ENCODE measurements around the gene FN1. TPM values are rescaled to one million over a fixed set of nuclear protein-coding genes. Genes with fewer than 3 reads are reported as not detected.

Gene FN1
- total RNA-seq, 1 experiment from 2014 or later, result 39.4 TPM

- Histone ChIP-seq H3K27me3 (ENCODE audit: insufficient read depth, low read depth) (no peaks in the 10 kb centered on the region), H3F3A (ENCODE audit: insufficient read depth, low read depth) (no peaks in the 10 kb centered on the region), H3K4me1 (replicated peaks; ENCODE audit: insufficient read depth) (no peaks in the 10 kb centered on the region), H3K79me2 (ENCODE audit: low read depth) (no peaks in the 10 kb centered on the region), H3K27ac (no peak overlapping the region), H3K4me3 (no peak overlapping the region), H3K9me3 (ENCODE audit: insufficient read depth, low read depth) (no peaks in the 10 kb centered on the region), H3K36me3 (ENCODE audit: low read depth) (no peaks in the 10 kb centered on the region), H3K4me2 (no peak overlapping the region), H2AFZ (no peak overlapping the region), H3K9me2 (ENCODE audit: insufficient read depth) (peaks cover 3% of the 10 kb centered on the region; the same call in 1 of the 2 replicates), H4K20me1 (ENCODE audit: insufficient read depth) (no peaks in the 10 kb centered on the region)
- TF ChIP-seq CTCF (conservative IDR thresholded peaks at IDR 0.05), result no peak
- no peak for TF ChIP-seq EZH2 (IDR thresholded peaks at IDR 0.05; ENCODE audit: low read depth)
- intact Hi-C loops (cut with micrococcal nuclease; ENCODE audit: unreplicated experiment), result no loop called here
- POLR2A ChIA-PET (ENCODE audit: unreplicated experiment), result no interaction called here
- CTCF ChIA-PET, result no interaction called here
- DNase-seq, result no peak
- no TSS peak for BruUV-seq (replicated peaks)
These were observed 55.2 kb downstream of the FN1 start for GRCh38 chr2:215380699-215381098.

DNA sequence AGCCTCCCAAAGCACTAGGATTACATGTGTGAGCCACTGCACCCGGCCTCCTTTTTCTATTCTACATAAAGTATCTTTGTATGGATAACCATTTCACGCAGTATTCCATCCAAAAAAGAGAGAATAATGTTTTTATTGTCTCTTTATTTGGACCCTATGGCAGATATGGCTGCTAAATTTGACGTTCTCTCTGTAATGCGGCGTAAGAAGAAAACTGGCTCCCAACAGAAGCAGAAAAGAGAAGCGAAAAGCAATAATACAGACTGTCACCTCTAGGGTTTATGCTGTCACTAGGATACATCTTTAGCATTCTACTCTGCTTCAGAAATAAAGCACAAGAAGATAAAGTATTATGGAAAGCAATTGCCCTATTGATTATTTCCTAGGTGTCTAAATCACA, 55.9 kb downstream of the FN1 start:
- no peak for DNase-seq
- no peaks in the 10 kb centered on the region for H3K79me2 ChIP-seq (ENCODE audit: low read depth)
- TF ChIP-seq EZH2 (IDR thresholded peaks at IDR 0.05; ENCODE audit: low read depth), result no peak
- TF ChIP-seq CTCF (conservative IDR thresholded peaks at IDR 0.05), result no peak
- H3K36me3 ChIP-seq (ENCODE audit: low read depth), result no peaks in the 10 kb centered on the region
- CTCF ChIA-PET, result no interaction called here
- H3K27ac ChIP-seq, result no peak overlapping the region
- H3K9me2 ChIP-seq (ENCODE audit: insufficient read depth), result peaks cover 3% of the 10 kb centered on the region; the same call in 1 of the 2 replicates
- H3K4me3 ChIP-seq, result no peak overlapping the region
- H3F3A ChIP-seq (ENCODE audit: insufficient read depth, low read depth), result no peaks in the 10 kb centered on the region
- no TSS peak for BruUV-seq (replicated peaks)
- H4K20me1 ChIP-seq (ENCODE audit: insufficient read depth), result no peaks in the 10 kb centered on the region
- no peaks in the 10 kb centered on the region for H3K4me1 ChIP-seq (replicated peaks; ENCODE audit: insufficient read depth)
- intact Hi-C loops (cut with micrococcal nuclease; ENCODE audit: unreplicated experiment), result no loop called here
- H2AFZ ChIP-seq, result no peak overlapping the region
- H3K9me3 ChIP-seq (ENCODE audit: insufficient read depth, low read depth), result no peaks in the 10 kb centered on the region
- H3K27me3 ChIP-seq (ENCODE audit: insufficient read depth, low read depth), result no peaks in the 10 kb centered on the region
- H3K4me2 ChIP-seq, result no peak overlapping the region
- POLR2A ChIA-PET (ENCODE audit: unreplicated experiment), result no interaction called here

DNA sequence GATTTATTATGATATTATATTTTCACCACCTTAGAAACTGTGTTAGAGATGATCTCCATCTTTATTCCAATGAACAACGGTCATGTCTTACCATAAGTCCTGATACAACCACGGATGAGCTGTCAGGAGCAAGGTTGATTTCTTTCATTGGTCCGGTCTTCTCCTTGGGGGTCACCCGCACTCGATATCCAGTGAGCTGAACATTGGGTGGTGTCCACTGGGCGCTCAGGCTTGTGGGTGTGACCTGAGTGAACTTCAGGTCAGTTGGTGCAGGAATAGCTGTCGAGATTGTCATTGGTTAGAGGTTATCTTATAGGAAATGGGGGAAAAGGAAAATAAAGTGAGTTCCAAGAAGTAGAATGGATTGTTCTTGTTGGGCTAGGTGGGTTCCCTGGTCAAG, 56.8 kb downstream of the FN1 start:
- H3K4me1 ChIP-seq (replicated peaks; ENCODE audit: insufficient read depth), result no peaks in the 10 kb centered on the region
- ChIA-PET POLR2A (ENCODE audit: unreplicated experiment) (interaction anchor here (0.7 kb wide), 1 partner anchor 130 kb away, joined by 3 read pairs; no protein-coding TSS in a partner anchor), CTCF (interaction anchor here (0.7 kb wide), 1 partner anchor 11 kb away, joined by 3 read pairs; no protein-coding TSS in a partner anchor)
- no peaks in the 10 kb centered on the region for H3K27me3 ChIP-seq (ENCODE audit: insufficient read depth, low read depth)
- peaks cover 3% of the 10 kb centered on the region; the same call in 1 of the 2 replicates for H3K9me2 ChIP-seq (ENCODE audit: insufficient read depth)
- H3K4me3 ChIP-seq, result no peak overlapping the region
- no peaks in the 10 kb centered on the region for H3K79me2 ChIP-seq (ENCODE audit: low read depth)
- no peak overlapping the region for H3K27ac ChIP-seq
- intact Hi-C loops (cut with micrococcal nuclease; ENCODE audit: unreplicated experiment), result no loop called here
- H3K4me2 ChIP-seq, result no peak overlapping the region
- no peak overlapping the region for H2AFZ ChIP-seq
- no peaks in the 10 kb centered on the region for H3K36me3 ChIP-seq (ENCODE audit: low read depth)
- BruUV-seq (replicated peaks), result no TSS peak
- no peaks in the 10 kb centered on the region for H3F3A ChIP-seq (ENCODE audit: insufficient read depth, low read depth)
- no peaks in the 10 kb centered on the region for H4K20me1 ChIP-seq (ENCODE audit: insufficient read depth)
- DNase-seq, result no peak
- no peaks in the 10 kb centered on the region for H3K9me3 ChIP-seq (ENCODE audit: insufficient read depth, low read depth)
- TF ChIP-seq CTCF (conservative IDR thresholded peaks at IDR 0.05), result no peak
- TF ChIP-seq EZH2 (IDR thresholded peaks at IDR 0.05; ENCODE audit: low read depth), result no peak

All from PC-9 (cell line).